NCI-H2227 (cell line): Measurements from ENCODE around the gene TBL1XR1.
"Not testable (repeated sequence)": the region's sequence is repeated elsewhere in the genome, so short reads cannot be mapped to it uniquely, and the experiment has no call there.

Experiments used
- DNase-seq: peaks from one replicate; lab custom pipeline; 2025; ENCODE audit not compliant: unreplicated experiment; lab: John Stamatoyannopoulos, UW

Gene TBL1XR1

GRCh38 chr3:177037241-177037640, 160.0 kb downstream of the TBL1XR1 start:
- no peak for DNase-seq

- DNase-seq: no peak
Observed at GRCh38 chr3:177035676-177036075, 161.6 kb downstream of the TBL1XR1 start.

GRCh38 chr3:177034832-177035475, 162.3 kb downstream of the TBL1XR1 start:
- no peak for DNase-seq

DNA sequence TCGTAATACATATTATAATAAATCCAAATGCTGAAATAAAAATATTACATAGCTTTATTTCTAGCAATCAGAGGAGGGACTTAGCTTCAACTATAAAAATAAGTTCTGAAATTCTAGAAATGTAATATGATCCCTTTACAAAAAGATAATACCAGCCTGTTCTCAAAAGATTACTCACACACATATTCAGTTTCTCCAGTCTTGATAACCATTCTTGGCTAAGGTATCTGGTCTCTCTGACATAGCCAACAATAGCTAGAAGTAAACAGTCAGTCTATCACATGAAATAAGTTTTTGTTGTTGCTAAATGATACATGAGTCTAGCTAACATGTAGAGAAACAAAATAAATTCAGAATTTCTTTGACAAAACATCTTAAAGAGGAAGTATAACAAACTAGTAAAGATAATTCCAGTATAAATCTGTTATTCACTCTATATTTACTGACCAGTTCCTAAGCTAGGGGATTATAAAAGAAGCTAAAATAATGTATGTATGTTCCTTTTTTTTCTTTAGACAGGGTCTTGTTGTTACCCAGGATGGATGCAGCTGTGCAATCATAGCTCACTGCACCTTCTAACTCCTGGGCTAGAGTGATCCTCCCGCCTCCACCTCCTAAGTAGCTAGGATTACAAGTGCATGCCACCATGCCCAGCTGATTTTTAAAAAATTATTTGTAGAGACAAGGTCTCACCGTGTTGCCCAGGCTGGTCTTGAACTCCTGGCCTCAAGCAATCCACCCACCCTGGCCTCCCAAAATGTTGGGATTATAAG, 170.6 kb downstream of the TBL1XR1 start:
- no peak for DNase-seq

DNA sequence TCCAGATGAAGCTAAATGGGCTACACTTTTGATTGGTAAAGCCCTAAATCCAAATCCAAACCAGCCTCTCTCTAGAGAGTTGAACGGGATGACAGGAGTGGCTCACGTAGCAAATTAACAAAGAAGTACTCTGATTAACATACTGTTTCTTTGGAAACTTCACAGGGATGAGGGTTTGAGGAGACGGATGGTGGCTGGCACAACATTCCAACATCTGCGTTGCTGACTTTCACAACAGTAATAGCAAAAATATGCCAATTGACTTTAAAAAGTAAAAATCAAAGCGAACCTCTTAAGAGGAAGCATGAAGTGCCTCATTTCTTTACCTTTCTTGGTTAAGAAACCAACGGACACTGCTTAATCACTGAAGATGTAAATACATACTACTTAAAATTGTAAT, 181.4 kb downstream of the TBL1XR1 start:
- no peak for DNase-seq

GRCh38 chr3:177013681-177014280, 183.5 kb downstream of the TBL1XR1 start:
- no peak for DNase-seq

- no peak for DNase-seq
Observed at GRCh38 chr3:177005718-177006405, 191.4 kb downstream of the TBL1XR1 start.

DNA sequence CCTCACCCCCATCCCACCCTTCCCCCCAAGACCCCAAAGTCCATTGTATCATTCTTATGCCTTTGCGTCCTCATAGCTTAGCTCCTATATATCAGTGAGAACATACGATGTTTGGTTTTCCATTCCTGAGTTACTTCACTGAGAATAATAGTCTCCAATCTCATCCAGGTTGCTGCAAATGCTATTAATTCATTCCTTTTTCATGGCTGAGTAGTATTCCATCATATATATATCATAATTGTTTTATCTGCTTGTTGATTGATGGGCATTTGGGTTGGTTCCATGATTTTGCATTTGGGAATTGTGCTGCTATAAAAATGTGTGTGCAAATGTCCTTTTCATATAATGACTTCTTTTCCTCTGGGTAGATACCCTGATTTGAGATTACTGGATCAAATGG, 197.1 kb downstream of the TBL1XR1 start:
- DNase-seq: not testable (repeated sequence)

DNA sequence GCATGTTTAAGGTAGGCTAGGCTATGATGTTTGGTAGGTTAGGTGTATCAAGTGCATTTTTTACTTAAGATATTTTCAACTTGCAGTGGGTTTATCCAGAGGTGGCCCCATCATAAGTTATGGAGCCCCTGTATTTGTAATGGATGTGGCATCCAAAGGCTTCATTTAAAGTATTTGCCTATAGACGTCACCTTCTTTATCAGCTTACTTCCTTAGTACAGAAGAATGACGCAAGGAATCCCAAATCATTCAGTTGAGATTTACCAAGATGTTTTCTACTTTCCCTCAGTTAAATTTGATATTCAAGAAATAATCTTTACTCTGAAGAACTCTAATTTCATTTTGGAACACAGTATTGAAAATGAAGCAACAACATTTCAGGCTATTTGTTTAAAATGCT, 201.3 kb downstream of the TBL1XR1 start:
- no peak for DNase-seq

- no peak for DNase-seq
Observed at GRCh38 chr3:176994891-176995781, 202.1 kb downstream of the TBL1XR1 start.

DNA sequence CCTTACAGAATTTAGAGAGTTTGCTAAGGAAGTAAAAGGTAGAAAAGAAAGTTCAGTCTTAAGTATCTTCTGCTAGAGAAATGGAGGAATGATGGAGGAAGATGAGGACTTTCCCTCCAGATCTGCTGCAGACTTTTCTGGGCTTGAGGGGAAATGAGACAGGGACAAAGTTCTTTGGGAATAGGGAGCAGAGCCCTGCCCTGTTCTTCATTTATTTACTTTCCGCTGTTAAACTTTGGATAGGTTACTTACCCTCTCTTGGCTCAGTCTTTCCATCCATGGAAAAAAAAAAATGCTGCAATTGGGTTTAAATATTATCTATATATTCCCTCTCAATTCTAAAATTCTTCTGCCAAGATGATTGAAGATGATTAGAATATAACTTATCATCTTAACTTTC, 202.9 kb downstream of the TBL1XR1 start:
- no peak for DNase-seq

DNA sequence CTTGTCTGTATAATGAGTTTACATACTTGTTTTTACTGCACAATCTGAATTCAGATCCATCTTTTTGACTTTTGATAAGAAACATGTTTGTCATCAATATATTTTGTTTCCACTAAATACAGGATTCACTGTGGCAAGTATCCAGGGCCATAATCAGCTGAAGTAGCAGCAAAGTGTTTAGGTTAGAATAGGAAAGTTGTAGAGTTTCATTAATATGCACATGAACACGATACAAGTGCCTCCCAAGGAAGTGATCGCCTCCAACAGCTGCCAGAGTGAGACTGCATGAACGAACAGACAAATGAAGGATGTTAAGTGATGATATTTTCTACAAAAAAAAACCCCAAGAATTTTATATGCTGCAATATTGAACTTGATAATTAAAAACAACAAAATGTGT, 204.3 kb downstream of the TBL1XR1 start:
- DNase-seq: no peak

DNA sequence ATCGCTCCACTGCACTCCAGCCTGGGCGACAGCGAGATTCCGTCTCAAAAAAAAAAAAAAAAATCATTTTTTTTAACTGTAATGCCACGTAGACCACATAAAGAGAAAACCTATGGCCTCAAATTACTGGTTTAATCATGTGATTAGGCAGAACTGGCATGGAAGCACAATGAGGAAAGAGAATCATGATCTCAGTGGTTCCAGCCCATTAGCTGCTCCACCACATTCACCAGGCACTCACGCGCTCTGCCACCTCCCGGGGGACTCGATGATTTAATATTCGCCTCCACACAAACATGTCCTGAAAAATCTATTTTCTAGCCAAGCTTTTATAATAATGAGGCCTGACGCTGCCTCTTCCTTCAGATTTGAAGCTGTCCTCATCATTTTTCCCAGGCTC, 204.7 kb downstream of the TBL1XR1 start:
- no peak for DNase-seq

GRCh38 chr3:176988795-176989194, 208.5 kb downstream of the TBL1XR1 start:
- DNase-seq: no peak

GRCh38 chr3:176987901-176988650, 209.2 kb downstream of the TBL1XR1 start:
- no peak for DNase-seq

DNA sequence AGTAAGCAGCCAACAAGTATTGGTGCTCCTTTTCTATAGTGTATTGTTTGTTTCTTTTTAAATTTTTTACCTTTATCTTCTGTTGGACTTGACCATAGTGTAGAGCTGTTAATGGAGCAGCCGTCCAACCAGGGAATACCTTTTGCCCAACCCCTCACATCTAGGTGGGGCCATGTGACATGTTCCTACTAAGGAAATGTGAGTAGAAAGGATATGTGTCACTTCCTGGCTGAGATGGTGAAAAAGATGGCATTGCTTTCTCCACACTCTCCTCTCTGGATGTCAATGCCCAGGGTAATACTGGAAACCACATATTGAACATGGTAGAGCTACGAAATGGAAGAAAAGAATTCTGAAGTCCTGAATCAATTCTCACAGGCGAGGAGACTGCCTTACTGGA, 218.8 kb downstream of the TBL1XR1 start:
- DNase-seq: no peak

GRCh38 chr3:176977331-176977730, 220.0 kb downstream of the TBL1XR1 start:
- no peak for DNase-seq

DNA sequence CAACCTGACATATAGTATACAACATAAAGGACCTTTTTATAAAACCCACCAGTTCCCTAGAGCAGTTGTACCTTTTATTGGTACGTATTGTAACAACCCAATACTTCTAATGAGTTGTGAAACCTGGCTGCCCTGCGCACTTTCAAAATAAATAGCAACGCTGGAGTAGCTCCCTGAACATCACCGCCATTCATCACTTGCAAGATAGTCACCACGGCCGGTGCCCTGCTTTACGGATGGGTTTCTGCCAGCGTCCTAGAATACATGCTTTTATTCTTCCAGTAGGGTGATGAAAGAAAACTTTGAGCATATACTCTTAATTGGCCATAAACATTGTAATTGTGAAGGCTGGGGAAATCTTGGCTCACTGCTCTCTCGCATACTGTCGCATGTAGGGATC, 220.7 kb downstream of the TBL1XR1 start:
- no peak for DNase-seq

DNA sequence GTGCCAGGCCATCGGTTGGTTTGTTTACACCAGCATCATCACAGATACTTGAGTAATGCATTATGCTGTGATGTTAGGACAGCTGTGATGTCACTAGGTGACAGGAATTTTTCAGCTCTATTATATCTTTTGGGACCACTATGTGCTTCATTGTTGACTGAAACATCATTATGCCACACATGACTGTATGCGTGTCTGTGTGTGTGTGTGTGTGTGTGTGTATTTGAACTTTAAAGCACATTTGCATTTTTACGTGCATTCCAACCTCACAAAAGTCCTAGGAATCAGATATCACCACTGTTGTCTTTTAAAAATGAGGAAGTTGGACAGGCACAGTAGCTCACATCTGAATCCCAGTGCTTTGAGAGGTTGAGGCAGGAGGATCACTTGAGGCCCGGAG, 223.0 kb downstream of the TBL1XR1 start:
- no peak for DNase-seq

DNA sequence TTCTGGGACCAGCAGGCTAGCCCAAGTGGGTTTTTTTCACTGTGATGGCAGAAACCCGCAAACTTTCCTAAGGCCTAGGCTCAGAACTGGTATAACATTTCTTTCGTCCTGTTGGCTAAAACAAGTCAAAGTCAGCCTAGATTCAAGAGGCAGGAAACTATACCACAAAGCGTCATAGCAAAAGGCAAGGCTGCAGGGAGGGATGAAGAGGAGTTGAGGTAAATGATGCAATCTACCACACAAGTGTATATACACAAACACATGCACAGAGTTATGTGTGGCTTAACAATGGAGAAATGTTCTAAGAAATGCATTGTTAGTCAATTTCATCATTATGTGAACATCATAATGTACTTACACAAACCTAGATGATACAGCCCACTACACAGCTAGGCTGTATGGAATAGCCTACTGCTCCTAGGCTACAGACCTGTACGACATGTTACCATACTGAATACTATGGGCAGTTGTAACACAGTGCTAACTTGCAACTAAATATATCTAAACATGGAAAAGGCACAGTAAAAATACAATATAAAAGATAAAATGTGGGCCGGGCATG, 225.6 kb downstream of the TBL1XR1 start:
- DNase-seq: no peak
